Sigmoid colon (tissue), 3 donors: ENCODE results near the gene ATP6V0E2.

Source experiments
- CTCF ChIP-seq, 4 experiments: fragments of 450-650 bp in 3 of 4; fragments of 200-600 bp in 1 of 4; IDR thresholded peaks; one replicate each; pipeline ENCODE4 v1.5.1; 2016 to 2019; ENCODE audit warnings: antibody characterized with exemption in 4 of 4, mild to moderate bottlenecking in 3 of 4, moderate library complexity in 2 of 4
- POLR2A ChIP-seq, 2 donors: fragments of 450-650 bp; IDR thresholded peaks; one replicate each; pipeline ENCODE4 v1.6.1; 2016; ENCODE audit warnings: antibody characterized with exemption in 2 of 2, mild to moderate bottlenecking in 2 of 2, moderate library complexity in 2 of 2

- TF ChIP-seq CTCF (IDR thresholded peaks at IDR 0.05) (no peak), POLR2A (IDR thresholded peaks at IDR 0.05) (no peak)
Observed at GRCh38 chr7:149873970-149874643, 338 bp downstream of the ATP6V0E2 start.
